Right cardiac atrium (tissue), 5 donors: ENCODE data around the gene TRIM69. TPM values are rescaled to one million over a fixed set of nuclear protein-coding genes. Genes with fewer than 3 reads are reported as not detected.
"Not testable (repeated sequence)": the region's sequence is repeated elsewhere in the genome, so short reads cannot be mapped to it uniquely, and the experiment has no call there.

Experiments
- ATAC-seq, 2 donors: fragments of 200-7000 bp; cut with Tn5 transposase; one replicate each; pipeline versions ENCODE4 v1.8.0 to v1.9.1; 2020; ENCODE audit warnings: moderate library complexity in 2 of 2, mild to moderate bottlenecking in 1 of 2
- DNase-seq, 3 donors: peaks; one replicate each; pipeline ENCODE4 v3.0.0-alpha.2; 2020
- H3K27ac ChIP-seq: one replicate; pipeline ENCODE4 v1.5.1; 2013; ENCODE audit warnings: mild to moderate bottlenecking, low read length, control low read depth, moderate library complexity
- H3K27me3 ChIP-seq: one replicate; pipeline ENCODE4 v1.6.1; 2013; ENCODE audit not compliant: control insufficient read depth, insufficient read depth
- H3K4me1 ChIP-seq: one replicate; pipeline ENCODE4 v1.6.1; 2013; ENCODE audit warnings: low read length; ENCODE audit not compliant: control insufficient read depth, insufficient read depth
- H3K4me3 ChIP-seq: one replicate; pipeline ENCODE4 v1.5.1; 2013; ENCODE audit warnings: low read length, control low read depth
- H3K9me3 ChIP-seq: one replicate; pipeline ENCODE4 v1.6.1; 2013; ENCODE audit warnings: low read length; ENCODE audit not compliant: control insufficient read depth
- WGBS: extraction: QIAGEN DNeasy Blood & Tissue Kit; methylation state at CpG from one replicate; pipeline ENCODE4 v1.1.7; 2013; 5-methylcytosine and 5-hydroxymethylcytosine counted together
- intact Hi-C, 4 donors: fragments of 100-400 bp; cut with DNase I; formaldehyde crosslinking; loops; one replicate each; pipeline versions ENCODE4 v1.11.0 to v1.14.0; 2022 to 2023
- polyA plus RNA-seq: library from polyadenylated mRNA; stranded (reverse); fragments of 200-250 nt; gene quantifications from one replicate; pipeline ENCODE4 v1.2.3, GENCODE V29; 2013
- total RNA-seq, 4 donors: library from RNA; stranded (reverse); fragmentation: NEBNext Ultra II Directional; extraction: Animal tissue kit (Norgen Biotek cat#: 25700); gene quantifications; one replicate each; pipeline ENCODE4 v1.2.1, GENCODE V29; 2021
- donor health status: healthy with polysubstance abuse.
- donor health status: DM: no; HTN: yes; CAD: no.
- donor health status: DM: no; HTN: no; CAD: no.
- donor health status: DM: no; HTN: yes; CAD: no; lungs with severe emphysema.
- donor health status: DM: yes; HTN: yes; CAD: no.

Gene TRIM69
- total and polyA plus RNA-seq, 5 donors = 46.1 to 81.4 (median 65.0) TPM

- ATAC-seq (no peak), DNase-seq (no peak)
- 94% methylated on average over 1 of the region's 1 CpG for WGBS
- Histone ChIP-seq H3K27ac (no peak overlapping the region), H3K4me1 (no peaks in the 10 kb centered on the region), H3K4me3 (no peak overlapping the region), H3K9me3 (no peaks in the 10 kb centered on the region), H3K27me3 (no peaks in the 10 kb centered on the region)
- intact Hi-C loops = no loop called here
Measured at GRCh38 chr15:44753345-44753744, 17.0 kb downstream of the TRIM69 start.

DNA sequence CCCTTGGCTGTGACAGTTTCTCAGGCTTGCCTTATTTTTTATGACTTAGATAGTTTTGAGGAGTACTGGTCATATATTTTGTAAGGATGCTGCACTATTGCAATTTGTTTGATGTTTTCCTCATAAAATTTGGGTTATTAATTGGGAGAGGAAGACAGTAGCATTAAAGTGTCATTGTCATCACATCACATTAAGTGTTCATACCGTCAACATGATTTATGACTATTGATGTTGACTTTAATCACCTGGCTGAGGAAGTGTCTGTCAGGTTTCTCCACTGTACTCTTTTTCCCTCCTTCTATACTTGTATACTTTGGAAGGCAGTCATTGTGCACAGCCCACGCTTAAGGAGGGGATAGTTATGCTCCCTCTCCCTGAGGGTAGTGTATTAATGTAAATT is 26.9 kb downstream of the TRIM69 start:
- no peak overlapping the region for H3K4me3 ChIP-seq
- H3K27ac ChIP-seq = no peak overlapping the region
- no peak for ATAC-seq
- intact Hi-C loops = no loop called here
- DNase-seq = no peak
- H3K9me3 ChIP-seq = no peaks in the 10 kb centered on the region
- H3K27me3 ChIP-seq = no peaks in the 10 kb centered on the region
- whole genome bisulfite sequencing = 83% methylated on average over 2 of the region's 2 CpGs
- H3K4me1 ChIP-seq = no peaks in the 10 kb centered on the region

DNA sequence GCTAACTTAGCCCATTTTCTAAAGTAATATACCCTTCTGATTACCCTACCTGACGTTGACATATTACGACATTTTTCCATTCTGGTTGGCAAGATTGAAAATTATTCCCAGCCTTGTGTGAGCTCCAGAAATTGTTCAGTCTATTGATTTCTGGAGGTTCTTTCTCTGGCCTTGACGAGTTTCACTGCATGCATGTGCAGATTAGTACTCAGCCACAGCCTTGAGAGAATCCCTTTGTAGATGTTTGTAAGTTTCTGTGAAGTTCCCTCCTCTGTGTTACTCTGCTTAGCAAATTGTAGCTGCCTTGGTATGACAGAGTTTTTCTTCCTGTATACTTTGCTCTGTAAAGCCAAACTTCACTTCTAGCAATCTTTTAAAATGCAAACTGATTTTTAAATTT is 27.5 kb downstream of the TRIM69 start:
- H3K4me3 ChIP-seq = no peak overlapping the region
- H3K27me3 ChIP-seq = no peaks in the 10 kb centered on the region
- H3K4me1 ChIP-seq = no peaks in the 10 kb centered on the region
- ATAC-seq = no peak
- WGBS = 81% methylated on average over 3 of the region's 3 CpGs
- DNase-seq = no peak
- H3K27ac ChIP-seq = no peak overlapping the region
- intact Hi-C loops = no loop called here
- H3K9me3 ChIP-seq = no peaks in the 10 kb centered on the region

DNA sequence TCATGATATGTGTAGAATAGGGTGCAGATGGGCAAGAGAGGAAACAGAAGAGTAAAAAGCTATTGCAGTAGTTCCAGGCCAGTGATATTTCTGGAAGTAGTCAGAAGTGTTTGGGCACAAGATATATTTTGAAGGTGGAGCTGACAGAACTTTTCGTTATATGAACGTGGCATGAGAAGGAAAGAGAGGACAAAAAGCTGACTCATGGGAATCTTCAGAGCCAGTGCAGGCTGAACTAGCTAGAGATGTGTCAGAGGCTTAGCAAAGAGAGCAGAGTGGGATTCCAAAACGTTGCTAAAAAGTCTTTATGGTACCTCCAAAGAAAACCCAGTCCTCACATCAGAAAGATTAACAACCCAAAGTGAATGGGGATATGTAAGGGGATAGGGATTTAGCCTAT is 28.7 kb downstream of the TRIM69 start:
- Histone ChIP-seq H3K9me3 (no peaks in the 10 kb centered on the region), H3K27me3 (no peaks in the 10 kb centered on the region), H3K27ac (no peak overlapping the region), H3K4me1 (no peaks in the 10 kb centered on the region), H3K4me3 (no peak overlapping the region)
- WGBS = 33% methylated on average over 3 of the region's 3 CpGs
- DNase-seq (no peak), ATAC-seq (no peak)
- intact Hi-C loops = no loop called here

DNA sequence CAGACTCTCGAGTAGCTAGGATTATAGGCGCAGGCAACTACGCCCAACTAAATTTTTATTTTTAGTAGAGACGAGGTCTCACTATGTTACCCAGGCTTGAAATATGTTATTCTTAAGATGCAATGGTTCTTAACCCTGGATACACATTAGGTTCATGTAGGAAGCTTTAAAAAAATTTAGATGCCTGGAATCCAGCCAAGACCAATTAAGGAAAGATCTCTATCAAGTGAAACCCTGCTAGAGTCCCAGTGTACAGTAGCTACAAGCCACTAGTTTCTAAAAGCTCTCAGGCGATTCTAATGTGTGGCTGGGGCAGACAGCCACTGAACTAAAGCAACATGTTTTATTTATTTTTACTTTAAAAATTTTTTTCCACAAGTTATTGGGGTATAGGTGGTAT is 33.2 kb downstream of the TRIM69 start:
- ATAC-seq (no peak), DNase-seq (no peak)
- H3K4me1 ChIP-seq = no peaks in the 10 kb centered on the region
- WGBS = 67% methylated on average over 5 of the region's 5 CpGs
- H3K9me3 ChIP-seq = no peaks in the 10 kb centered on the region
- no peak overlapping the region for H3K4me3 ChIP-seq
- intact Hi-C loops = no loop called here
- no peaks in the 10 kb centered on the region for H3K27me3 ChIP-seq
- no peak overlapping the region for H3K27ac ChIP-seq

GRCh38 chr15:44770715-44771114 is 34.4 kb downstream of the TRIM69 start:
- WGBS = 77% methylated on average over 5 of the region's 5 CpGs
- H3K4me3 ChIP-seq, H3K27ac ChIP-seq, DNase-seq, ATAC-seq, H3K9me3 ChIP-seq, intact Hi-C loops, H3K4me1 ChIP-seq, H3K27me3 ChIP-seq: not testable (repeated sequence)

- DNase-seq = no peak
- Histone ChIP-seq H3K9me3 (no peaks in the 10 kb centered on the region), H3K27me3 (no peaks in the 10 kb centered on the region), H3K4me3 (no peak overlapping the region), H3K27ac (no peak overlapping the region), H3K4me1 (no peaks in the 10 kb centered on the region)
- WGBS = 75% methylated on average over 4 of the region's 4 CpGs
- intact Hi-C loops = no loop called here
- ATAC-seq = no peak
Measured at GRCh38 chr15:44775953-44776352, 39.6 kb downstream of the TRIM69 start.

DNA sequence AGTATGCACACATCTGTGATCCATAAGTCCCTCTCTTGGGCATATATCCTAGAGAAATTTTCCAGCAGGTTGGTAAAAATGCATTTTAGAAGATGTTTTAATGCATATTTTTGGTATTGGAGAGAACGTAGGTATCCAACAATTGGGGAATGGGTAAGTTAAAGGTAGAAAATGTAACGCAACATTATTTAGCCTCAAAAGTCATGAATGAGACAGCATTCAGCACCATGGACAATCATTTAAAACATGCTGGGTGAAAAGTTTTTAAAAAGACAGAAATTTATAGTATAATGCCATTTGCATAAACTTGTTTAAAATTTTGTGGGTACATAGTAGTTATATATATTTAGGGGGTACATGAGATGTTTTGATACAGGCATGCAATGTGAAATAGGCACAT is 43.4 kb downstream of the TRIM69 start:
- 91% methylated on average over 2 of the region's 2 CpGs for WGBS

DNA sequence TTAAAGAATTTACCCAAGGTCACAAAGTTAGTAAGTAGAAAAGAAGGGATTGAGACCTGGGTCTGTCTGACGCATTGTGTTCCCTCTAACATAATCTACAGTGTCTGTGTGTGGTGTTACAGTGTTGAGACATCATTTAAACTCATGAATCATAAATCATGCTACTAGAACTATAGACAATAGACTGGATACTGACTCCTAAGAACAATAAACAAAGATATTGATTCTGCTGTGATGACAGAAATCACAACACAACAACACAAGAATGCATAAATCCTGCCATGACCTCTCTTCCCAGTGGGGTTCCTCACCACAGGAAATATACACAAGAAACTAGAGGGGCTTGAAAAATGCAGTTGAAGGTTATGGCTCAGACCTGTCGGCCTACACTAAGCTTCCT is 44.3 kb downstream of the TRIM69 start:
- Histone ChIP-seq H3K4me3 (no peak overlapping the region), H3K27ac (no peak overlapping the region), H3K27me3 (no peaks in the 10 kb centered on the region), H3K4me1 (no peaks in the 10 kb centered on the region), H3K9me3 (no peaks in the 10 kb centered on the region)
- ATAC-seq (no peak), DNase-seq (no peak)
- intact Hi-C loops = no loop called here
- WGBS = 74% methylated on average over 2 of the region's 2 CpGs

More for the DNA sequence above, 43.4 kb downstream of the TRIM69 start:
- no peak overlapping the region for H3K4me3 ChIP-seq
- H3K27ac ChIP-seq = no peak overlapping the region
- DNase-seq (no peak), ATAC-seq (no peak)
- no peaks in the 10 kb centered on the region for H3K27me3 ChIP-seq
- intact Hi-C loops = no loop called here
- no peaks in the 10 kb centered on the region for H3K4me1 ChIP-seq
- H3K9me3 ChIP-seq = no peaks in the 10 kb centered on the region

- 81% methylated on average over 7 of the region's 7 CpGs for WGBS
- no peaks in the 10 kb centered on the region for H3K9me3 ChIP-seq
- intact Hi-C loops = no loop called here
- no peak for ATAC-seq
- H3K27me3 ChIP-seq = no peaks in the 10 kb centered on the region
- H3K27ac ChIP-seq = no peak overlapping the region
- DNase-seq = no peak
- no peak overlapping the region for H3K4me3 ChIP-seq
- no peaks in the 10 kb centered on the region for H3K4me1 ChIP-seq
Measured at GRCh38 chr15:44781128-44781810, 44.9 kb downstream of the TRIM69 start.

GRCh38 chr15:44782516-44782915 is 46.2 kb downstream of the TRIM69 start:
- Histone ChIP-seq H3K4me1 (no peaks in the 10 kb centered on the region), H3K9me3 (no peaks in the 10 kb centered on the region), H3K4me3 (no peak overlapping the region), H3K27ac (no peak overlapping the region), H3K27me3 (no peaks in the 10 kb centered on the region)
- DNase-seq = no peak
- no peak for ATAC-seq
- intact Hi-C loops = no loop called here
- WGBS = 90% methylated on average over 3 of the region's 3 CpGs

GRCh38 chr15:44784918-44785274 is 48.6 kb downstream of the TRIM69 start:
- H3K27me3 ChIP-seq, H3K9me3 ChIP-seq, H3K4me1 ChIP-seq, DNase-seq, ATAC-seq, intact Hi-C loops, H3K4me3 ChIP-seq, H3K27ac ChIP-seq: not testable (repeated sequence)
- 65% methylated on average over 5 of the region's 5 CpGs for WGBS
